Tibial nerve (tissue), 4 donors: ENCODE measurements around the gene TP73. TPM values are rescaled to one million over a fixed set of nuclear protein-coding genes. Genes with fewer than 3 reads are reported as not detected.

ENCODE experiments used
- DNase-seq, 2 donors: peaks; one replicate each; pipeline ENCODE4 v3.0.0-alpha.2; 2019; ENCODE audit warnings: low spot score in 2 of 2
- H3K27ac ChIP-seq, 4 donors: fragments of 200-600 bp; sonication (generic) in 3 of 4; one replicate each; pipeline ENCODE4 v1.5.1; 2017 to 2019; ENCODE audit warnings: mild to moderate bottlenecking in 1 of 4
- H3K27me3 ChIP-seq, 2 donors: fragments of 200-600 bp; sonication (generic) in 1 of 2; one replicate each; pipeline versions ENCODE4 v1.5.1 to v1.6.0; 2017 to 2019
- H3K36me3 ChIP-seq, 3 donors: fragments of 200-600 bp; sonication (generic); one replicate each; pipeline ENCODE4 v1.5.1; 2018 to 2019
- H3K4me1 ChIP-seq, 4 donors: fragments of 200-600 bp; sonication (generic) in 3 of 4; one replicate each; pipeline ENCODE4 v1.5.1; 2017 to 2019
- H3K4me3 ChIP-seq, 4 donors: fragments of 200-600 bp; sonication (generic) in 3 of 4; one replicate each; pipeline ENCODE4 v1.5.1; 2017 to 2019; ENCODE audit warnings: mild to moderate bottlenecking in 1 of 4, moderate library complexity in 1 of 4
- H3K9me3 ChIP-seq, 4 donors: fragments of 200-600 bp; sonication (generic) in 3 of 4; one replicate each; pipeline ENCODE4 v1.5.1; 2017 to 2019
- EP300 ChIP-seq, 2 donors: sonication (generic); formaldehyde crosslinking; IDR thresholded peaks; one replicate each; pipeline ENCODE4 v1.6.1; 2017; ENCODE audit warnings: antibody characterized with exemption in 2 of 2, mild to moderate bottlenecking in 1 of 2
- POLR2A ChIP-seq, 2 donors: fragments of 450-650 bp; IDR thresholded peaks; one replicate each; pipeline ENCODE4 v1.6.1; 2017; ENCODE audit warnings: antibody characterized with exemption in 2 of 2, mild to moderate bottlenecking in 2 of 2, moderate library complexity in 2 of 2
- WGBS, 2 donors: methylation state at CpG; one replicate each; pipeline ENCODE4 v1.1.5; 2018; 5-methylcytosine and 5-hydroxymethylcytosine counted together
- total RNA-seq, 4 donors: library from RNA; depleted of rRNA; stranded (reverse); fragments of >200 nt; gene quantifications; one replicate each; pipeline ENCODE4 v1.1.0, GENCODE V29; 2016
- TF ChIP-seq, protein P1 (sequence below), 5 experiments: fragments of 200-600 bp in 3 of 5; fragments of 450-650 bp in 2 of 5; sonication (generic) in 3 of 5; IDR thresholded peaks; one replicate each; pipeline ENCODE4 v1.5.1; 2016 to 2019; ENCODE audit warnings: antibody characterized with exemption in 5 of 5, mild to moderate bottlenecking in 3 of 5, moderate library complexity in 2 of 5

TP73 gene
- total RNA-seq, 4 donors from 2014 or later, result 0.30 TPM; not detected in 3

DNA sequence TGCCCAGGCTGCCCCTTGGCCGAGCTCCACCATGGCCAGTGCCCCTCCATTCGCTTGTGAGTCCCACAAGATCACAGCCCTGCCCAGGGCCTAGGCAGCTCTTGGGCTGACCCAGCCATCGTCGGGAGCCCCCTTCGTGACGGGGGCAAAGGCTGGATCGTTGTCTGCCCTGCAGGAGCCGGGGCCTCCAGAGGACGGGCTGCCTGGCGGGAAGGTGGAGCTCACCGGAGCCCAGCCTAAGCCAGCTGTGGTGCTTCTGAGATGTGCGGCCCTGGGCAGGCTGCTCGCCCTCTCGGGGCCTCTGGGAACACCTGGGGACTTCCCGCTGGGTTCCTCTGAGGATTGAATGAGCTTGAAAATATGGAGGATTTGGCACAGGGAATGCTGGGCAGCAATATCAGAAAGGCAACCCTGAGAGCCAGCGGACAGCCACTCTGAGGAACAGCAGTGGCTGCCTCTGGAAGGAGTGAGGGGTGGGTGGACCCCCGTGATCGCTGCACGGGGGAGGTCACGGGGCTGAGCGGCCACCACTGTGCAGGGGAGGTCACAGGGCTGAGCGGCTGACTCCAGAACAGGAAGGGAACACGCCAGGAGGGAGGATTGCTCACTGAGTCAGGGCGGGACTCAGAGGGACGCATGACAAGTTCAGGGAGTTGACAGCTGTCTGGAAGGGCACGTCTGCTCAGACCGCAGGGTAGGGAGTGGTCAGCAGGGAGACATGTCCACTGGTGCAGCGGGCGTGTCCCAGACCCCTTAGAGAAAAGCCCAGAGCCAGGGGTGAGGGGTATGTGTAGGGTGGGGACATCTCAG lies 19.3 kb downstream of the TP73 start:
- Histone ChIP-seq H3K9me3 (no peaks in the 10 kb centered on the region), H3K4me1 (peaks cover 0 to 3% (median 0%) of the 10 kb centered on the region in 4 donors), H3K27me3 (peaks cover 0 to 47% of the 10 kb centered on the region in 2 donors), H3K27ac (no peak overlapping the region), H3K36me3 (no peaks in the 10 kb centered on the region), H3K4me3 (no peak overlapping the region)
- TF ChIP-seq EP300 (IDR thresholded peaks at IDR 0.05), result no peak
- TF ChIP-seq, protein P1, sequence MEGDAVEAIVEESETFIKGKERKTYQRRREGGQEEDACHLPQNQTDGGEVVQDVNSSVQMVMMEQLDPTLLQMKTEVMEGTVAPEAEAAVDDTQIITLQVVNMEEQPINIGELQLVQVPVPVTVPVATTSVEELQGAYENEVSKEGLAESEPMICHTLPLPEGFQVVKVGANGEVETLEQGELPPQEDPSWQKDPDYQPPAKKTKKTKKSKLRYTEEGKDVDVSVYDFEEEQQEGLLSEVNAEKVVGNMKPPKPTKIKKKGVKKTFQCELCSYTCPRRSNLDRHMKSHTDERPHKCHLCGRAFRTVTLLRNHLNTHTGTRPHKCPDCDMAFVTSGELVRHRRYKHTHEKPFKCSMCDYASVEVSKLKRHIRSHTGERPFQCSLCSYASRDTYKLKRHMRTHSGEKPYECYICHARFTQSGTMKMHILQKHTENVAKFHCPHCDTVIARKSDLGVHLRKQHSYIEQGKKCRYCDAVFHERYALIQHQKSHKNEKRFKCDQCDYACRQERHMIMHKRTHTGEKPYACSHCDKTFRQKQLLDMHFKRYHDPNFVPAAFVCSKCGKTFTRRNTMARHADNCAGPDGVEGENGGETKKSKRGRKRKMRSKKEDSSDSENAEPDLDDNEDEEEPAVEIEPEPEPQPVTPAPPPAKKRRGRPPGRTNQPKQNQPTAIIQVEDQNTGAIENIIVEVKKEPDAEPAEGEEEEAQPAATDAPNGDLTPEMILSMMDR (IDR thresholded peaks at IDR 0.05), result no peak
- TF ChIP-seq POLR2A (IDR thresholded peaks at IDR 0.05), result no peak
- no peak for DNase-seq
- 60 to 66% methylated on average over 24 to 29 of the region's 29 CpGs for WGBS, 2 donors

DNA sequence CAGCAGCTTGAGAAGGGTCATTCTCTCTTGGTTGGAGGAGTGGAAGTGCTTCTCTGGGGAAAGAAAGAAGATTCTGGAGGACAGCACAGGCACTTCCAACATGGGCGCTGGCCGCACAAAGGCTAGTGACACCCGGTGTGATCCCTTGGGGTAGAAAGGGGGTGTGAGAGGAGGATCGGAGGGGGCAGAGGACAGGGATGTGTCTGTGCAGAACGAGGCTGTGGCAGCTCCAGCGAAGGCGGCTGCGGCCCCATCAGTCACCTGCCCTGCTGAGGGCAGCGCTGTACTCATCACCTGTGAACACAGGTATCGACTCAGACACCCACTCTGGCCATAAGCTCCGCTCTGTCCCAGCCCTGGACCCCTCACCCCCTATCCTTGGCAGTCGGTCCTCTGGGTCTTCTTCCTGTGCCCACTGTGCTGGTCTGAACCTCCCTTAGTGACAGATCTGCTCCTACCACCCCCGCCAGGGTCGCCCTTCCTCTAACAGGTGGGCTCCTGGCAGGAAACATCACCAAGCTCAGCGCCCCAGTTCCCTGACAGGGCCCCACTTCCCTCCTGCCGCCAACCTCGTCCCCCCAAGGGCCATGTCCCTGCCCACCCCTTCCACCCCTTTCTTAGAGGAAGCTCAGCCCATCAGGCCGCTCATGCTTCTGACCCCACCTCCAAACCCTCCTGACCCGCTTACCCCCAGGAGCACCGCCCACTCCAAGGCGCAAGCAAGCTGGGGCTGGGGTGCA lies 20.1 kb downstream of the TP73 start:
- no peaks in the 10 kb centered on the region for H3K36me3 ChIP-seq
- 76 to 82% methylated on average over 21 of the region's 21 CpGs for WGBS, 2 donors
- TF ChIP-seq POLR2A (IDR thresholded peaks at IDR 0.05), result no peak
- no peak for TF ChIP-seq EP300 (IDR thresholded peaks at IDR 0.05)
- TF ChIP-seq, protein P1 (IDR thresholded peaks at IDR 0.05), result no peak
- no peak for DNase-seq
- no peak overlapping the region for H3K4me3 ChIP-seq
- H3K4me1 ChIP-seq, result peaks cover 0 to 3% (median 0%) of the 10 kb centered on the region in 4 donors
- H3K27me3 ChIP-seq, result peaks cover 0 to 47% of the 10 kb centered on the region in 2 donors
- H3K27ac ChIP-seq, result no peak overlapping the region
- no peaks in the 10 kb centered on the region for H3K9me3 ChIP-seq

DNA sequence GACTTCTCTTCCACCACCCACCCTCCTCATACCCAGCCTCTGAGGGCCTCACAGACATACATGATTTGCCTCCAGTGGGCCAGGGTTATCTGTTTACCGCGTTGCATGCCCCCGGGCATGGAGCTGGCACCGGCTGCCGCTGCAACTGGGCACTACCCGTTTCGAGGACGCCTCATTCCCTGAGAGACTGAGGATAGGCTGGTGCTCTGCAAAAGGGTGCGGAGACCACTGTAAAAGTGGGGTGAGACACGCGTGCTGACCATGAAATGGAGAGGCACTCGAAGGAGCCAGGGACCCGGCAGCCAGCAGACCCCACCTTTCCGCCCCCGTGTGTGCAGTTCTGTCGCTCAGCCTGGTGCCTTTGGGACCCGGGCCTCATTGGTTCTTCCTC lies 20.6 kb downstream of the TP73 start:
- H3K4me3 ChIP-seq, result no peak overlapping the region
- WGBS, 2 donors, result 77 to 88% methylated on average over 13 to 17 of the region's 17 CpGs
- H3K27me3 ChIP-seq, result peaks cover 0 to 47% of the 10 kb centered on the region in 2 donors
- no peak overlapping the region for H3K27ac ChIP-seq
- no peaks in the 10 kb centered on the region for H3K36me3 ChIP-seq
- peaks cover 0 to 3% (median 0%) of the 10 kb centered on the region in 4 donors for H3K4me1 ChIP-seq
- TF ChIP-seq, protein P1 (IDR thresholded peaks at IDR 0.05), result no peak
- TF ChIP-seq EP300 (IDR thresholded peaks at IDR 0.05) (no peak), POLR2A (IDR thresholded peaks at IDR 0.05) (no peak)
- no peak for DNase-seq
- no peaks in the 10 kb centered on the region for H3K9me3 ChIP-seq

DNA sequence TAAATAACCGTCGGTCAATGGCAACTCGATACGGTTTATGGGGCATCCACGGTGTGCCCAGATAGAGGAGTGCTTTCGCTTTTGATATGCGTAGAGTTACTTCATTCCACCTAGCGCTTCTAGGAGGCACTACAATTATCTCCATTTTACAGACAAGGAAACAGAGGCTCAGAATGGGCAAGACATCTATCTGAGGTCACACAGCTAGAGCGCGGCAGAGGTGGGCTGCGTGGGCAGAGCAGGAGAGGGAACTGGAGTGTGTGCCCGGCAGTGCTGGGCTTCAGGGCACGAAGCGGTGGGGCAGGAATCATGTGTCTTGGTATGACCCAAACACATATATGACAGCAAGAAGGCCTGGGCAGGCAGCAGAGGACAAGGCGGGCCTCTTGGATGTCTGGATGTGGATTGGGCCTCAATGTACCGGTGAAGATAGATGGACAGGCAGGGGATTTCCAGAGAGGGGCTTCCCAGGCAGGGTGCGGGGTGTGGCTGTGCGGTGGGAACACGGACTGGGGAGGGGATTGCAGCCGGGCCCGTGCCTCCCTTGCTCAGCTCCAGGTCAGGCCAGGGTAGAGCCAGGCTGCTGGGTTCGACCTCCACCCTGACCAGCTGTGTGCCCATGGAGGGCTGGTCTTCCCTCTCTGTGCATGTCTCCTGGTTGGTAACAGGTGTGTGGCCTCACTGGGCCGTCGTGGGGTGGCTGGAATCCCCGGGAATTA lies 21.2 kb downstream of the TP73 start:
- peaks cover 0 to 3% (median 0%) of the 10 kb centered on the region in 4 donors for H3K4me1 ChIP-seq
- TF ChIP-seq, protein P1 (IDR thresholded peaks at IDR 0.05), result no peak
- TF ChIP-seq EP300 (IDR thresholded peaks at IDR 0.05), result no peak
- TF ChIP-seq POLR2A (IDR thresholded peaks at IDR 0.05), result no peak
- DNase-seq, result no peak
- WGBS, 2 donors, result 85 to 86% methylated on average over 24 to 25 of the region's 25 CpGs
- no peak overlapping the region for H3K4me3 ChIP-seq
- H3K27me3 ChIP-seq, result peaks cover 0 to 50% of the 10 kb centered on the region in 2 donors
- no peaks in the 10 kb centered on the region for H3K36me3 ChIP-seq
- no peak overlapping the region for H3K27ac ChIP-seq
- no peaks in the 10 kb centered on the region for H3K9me3 ChIP-seq
